VCaP (cell line): ENCODE results near the gene RABIF.

Source experiments
- H3K27ac ChIP-seq: fragments of 450-650 bp; 2 replicates; pipeline ENCODE4 v1.5.1; 2017
- CTCF ChIP-seq: fragments of 450-650 bp; conservative IDR thresholded peaks from 2 replicates; pipeline ENCODE4 v1.5.1; 2017; ENCODE audit warnings: mild to moderate bottlenecking, moderate library complexity

RABIF gene

GRCh38 chr1:202892501-202892900 is 3.6 kb upstream of the RABIF start:
- no peak overlapping the region for H3K27ac ChIP-seq
- no peak for TF ChIP-seq CTCF

DNA sequence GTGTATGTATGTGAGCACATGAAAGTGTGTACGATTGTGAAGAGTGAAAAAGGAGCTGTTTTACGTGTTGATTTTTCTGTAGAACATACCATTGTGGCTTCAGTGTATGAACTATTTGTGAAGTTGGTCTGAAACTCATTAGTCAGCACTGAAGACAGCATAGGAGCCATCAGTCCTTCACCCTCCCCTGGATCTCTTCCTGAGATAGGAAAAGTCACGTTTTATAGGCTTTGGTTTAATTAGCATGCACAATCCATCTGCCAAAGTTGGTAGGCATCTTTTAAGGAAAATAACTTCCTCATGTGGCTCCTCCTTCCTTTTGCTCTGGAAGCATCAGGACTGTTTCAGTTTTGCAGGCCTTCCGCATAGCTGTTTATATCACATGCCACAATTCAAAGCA is 1.4 kb upstream of the RABIF start:
- H3K27ac ChIP-seq, result peak overlapping the region; percentile 90
- no peak for TF ChIP-seq CTCF

DNA sequence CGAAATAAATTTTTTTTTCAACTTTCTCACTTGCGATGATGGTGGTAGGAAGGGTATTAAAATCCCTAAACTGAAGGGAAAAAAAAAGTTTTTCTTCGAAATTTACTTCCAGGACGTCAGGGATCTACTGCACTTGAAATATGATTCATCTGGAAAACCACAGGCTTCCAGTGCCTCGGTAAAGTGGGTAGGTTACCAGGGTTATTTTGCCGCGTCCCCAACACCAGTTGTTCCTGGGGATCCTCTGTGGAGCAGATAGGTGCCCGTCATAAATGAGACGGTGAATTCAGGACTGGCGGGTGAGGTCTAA is 773 bp downstream of the RABIF start:
- TF ChIP-seq CTCF, result no peak
- H3K27ac ChIP-seq, result peak overlapping the region; percentile 90

GRCh38 chr1:202880961-202881460 is 7.9 kb downstream of the RABIF start:
- no peak for TF ChIP-seq CTCF
- no peak overlapping the region for H3K27ac ChIP-seq

- no peak overlapping the region for H3K27ac ChIP-seq
- no peak for TF ChIP-seq CTCF
These were observed 8.9 kb downstream of the RABIF start for GRCh38 chr1:202880062-202880461.

DNA sequence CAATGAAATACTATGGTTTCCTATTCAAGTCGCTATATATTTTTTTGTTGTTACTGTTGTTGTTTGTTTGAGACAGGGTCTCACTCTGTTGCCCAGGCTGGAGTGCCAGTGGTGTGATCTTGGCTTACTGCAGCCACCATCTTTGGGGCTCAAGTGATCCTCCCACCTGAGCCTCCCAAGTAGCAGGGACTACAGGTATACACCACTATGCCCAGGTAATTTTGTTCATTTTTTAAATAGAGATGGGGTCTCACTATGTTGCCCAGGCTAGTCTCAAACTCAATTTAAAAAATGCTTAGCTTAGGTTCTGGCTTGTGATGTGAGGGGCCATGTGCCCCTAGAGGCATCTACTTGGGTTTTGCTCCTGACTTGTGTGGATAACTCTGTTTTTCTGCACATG is 9.8 kb downstream of the RABIF start:
- no peak for TF ChIP-seq CTCF

DNA sequence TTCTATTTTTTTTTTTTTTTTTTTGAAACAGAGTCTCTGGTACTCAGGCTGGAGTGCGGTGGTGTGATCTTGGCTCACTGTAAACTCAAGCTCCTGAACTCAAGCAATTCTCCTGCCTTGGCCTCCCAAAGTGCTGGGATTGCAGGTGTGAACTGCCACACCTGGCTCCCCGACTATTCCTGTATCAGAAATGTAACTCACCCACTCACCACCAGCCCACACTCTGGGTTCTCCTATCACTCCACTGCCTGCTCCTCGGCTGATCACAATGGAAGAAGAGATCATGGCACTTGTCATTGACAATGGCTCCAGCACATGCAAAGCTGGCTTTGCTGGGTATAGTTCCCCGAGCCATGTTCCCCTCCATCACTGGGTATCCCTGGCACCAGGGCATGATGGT is 15.9 kb downstream of the RABIF start:
- TF ChIP-seq CTCF, result no peak

More for the DNA sequence above, 9.8 kb downstream of the RABIF start:
- no peak overlapping the region for H3K27ac ChIP-seq

DNA sequence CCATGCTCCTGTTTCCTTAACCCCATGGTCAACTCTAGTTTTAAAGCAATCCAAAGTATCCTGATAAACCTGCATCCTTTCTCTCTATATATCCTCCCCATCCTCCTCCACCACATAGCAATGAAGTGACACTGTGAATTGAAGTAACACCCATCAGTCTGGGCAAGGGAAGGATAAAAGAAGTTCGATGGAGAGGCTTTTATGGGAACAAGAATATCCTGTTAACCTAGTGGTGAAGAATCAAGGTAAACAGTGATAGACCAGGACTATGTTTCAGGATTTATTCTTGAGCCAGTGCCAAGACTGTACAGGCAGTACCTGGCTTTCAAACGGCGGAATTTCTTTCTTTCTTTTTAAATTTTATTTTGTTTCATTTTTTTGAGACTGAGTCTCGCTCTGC is 17.6 kb downstream of the RABIF start:
- TF ChIP-seq CTCF, result no peak
- peak overlapping the region; percentile 87 for H3K27ac ChIP-seq

More for the DNA sequence above, 15.9 kb downstream of the RABIF start:
- H3K27ac ChIP-seq, result 0 out of 2 replicates have a peak overlapping the region, but pooled peaks have one; percentile 87
